ENCODE results near the gene GTF3C4.
"Not testable (repeated sequence)": the region's sequence is repeated elsewhere in the genome, so short reads cannot be mapped to it uniquely, and the experiment has no call there.

The GTF3C4 gene

GRCh38 chr9:132697230-132697629, 27.0 kb downstream of the GTF3C4 start:
- no peak for DNase-seq (ENCODE audit: low read depth in 2 of 3, low spot score in 2 of 3)

DNA sequence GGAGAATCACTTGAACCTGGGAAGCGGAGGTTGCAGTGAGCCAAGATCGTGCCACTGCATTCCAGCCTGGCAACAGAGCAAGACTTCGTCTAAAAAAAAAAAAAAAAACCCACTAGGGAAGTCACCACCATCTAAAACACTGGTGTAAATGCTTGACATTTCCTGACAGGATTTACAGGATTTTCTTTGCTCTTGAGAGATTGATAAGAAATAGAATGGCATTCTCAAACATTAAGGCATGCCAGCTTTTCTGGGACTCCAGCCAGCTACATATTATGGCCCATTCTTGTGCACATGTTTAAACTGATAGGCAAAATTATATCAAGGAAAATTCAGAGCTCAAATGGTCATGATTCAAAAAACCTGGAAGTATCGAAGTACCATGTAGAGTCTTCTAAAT, 28.7 kb downstream of the GTF3C4 start:
- no peak for DNase-seq (ENCODE audit: low read depth in 2 of 3, low spot score in 2 of 3)

DNA sequence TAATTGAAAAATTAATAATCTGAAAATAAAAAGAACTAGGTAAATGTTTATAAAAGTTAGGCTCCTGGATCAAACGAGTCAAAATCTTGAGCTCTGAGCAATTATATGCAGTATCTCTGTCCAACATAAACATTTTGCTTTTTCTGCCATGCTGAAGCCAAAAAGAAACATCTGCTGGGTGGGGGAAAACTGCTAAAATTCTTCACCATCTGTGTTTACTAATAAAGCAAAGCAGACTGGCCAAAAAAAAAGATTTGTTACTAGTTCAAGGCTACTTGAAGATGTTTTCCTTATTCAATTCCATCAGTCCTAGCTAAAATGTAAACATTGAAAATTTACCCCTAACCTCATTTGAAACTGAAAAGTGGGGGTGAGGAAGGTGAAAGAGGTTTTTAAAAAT, 29.7 kb downstream of the GTF3C4 start:
- no peak for DNase-seq (ENCODE audit: low read depth in 2 of 3, low spot score in 2 of 3)

DNA sequence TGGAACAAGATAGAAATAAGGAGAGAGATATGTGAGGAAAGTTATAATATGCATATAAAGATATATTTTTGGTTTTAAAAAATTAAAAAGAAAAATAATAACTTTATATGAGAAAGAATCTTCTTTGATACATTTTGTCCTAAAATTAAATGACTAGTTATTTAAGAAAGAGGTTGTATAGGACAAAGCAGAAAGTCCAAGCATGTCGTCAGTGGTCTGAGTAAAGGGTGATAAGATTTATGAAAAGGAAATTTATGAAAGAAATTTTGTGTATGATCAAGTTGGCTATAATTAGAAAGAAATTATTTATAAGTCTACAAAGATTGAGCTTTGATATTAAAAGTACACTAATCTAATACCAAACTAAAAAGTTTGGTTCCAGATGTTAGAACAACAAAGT, 32.0 kb downstream of the GTF3C4 start:
- no peak for DNase-seq (ENCODE audit: low read depth in 2 of 3, low spot score in 2 of 3)

DNA sequence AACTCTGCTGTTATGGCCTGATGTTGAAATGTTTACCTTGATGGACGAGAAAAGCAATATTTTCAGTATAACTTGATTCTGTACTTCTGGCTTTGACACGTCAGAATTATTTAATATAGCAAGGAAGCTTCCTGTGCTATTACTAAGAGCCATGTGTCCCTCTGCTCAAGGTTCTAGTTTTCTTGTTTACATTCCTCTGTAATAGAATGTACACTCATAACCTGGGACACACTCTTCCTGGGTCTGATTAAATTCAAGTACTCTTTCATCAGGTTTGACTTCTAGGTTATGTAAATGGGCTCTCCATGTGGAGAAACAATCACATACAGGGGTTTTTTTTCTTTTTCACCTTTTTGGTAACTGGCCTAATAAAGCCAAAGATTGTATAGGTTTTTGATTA, 33.1 kb downstream of the GTF3C4 start:
- DNase-seq (ENCODE audit: low read depth in 2 of 3, low spot score in 2 of 3): no peak

DNA sequence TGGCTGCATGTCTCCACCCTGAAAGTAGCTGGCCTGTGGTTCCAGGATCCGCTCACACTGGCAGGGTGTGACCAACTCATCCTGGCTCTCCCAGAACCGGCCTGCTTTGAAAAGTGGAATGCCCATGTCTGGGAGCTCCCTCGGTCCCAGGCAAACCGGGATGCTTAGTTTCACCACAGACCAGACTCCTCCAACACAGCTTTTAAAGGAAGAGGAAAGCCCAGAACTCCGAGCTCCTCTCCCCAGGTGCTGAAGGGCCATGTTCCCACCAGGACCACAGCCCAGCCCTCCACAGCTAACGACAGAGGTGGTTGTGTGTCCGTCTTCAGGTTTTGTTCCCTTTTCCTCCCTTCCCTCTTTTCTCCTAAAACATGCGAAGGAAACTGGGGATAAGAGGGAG, 38.0 kb downstream of the GTF3C4 start:
- DNase-seq (ENCODE audit: low read depth in 2 of 3, low spot score in 2 of 3): no peak

DNA sequence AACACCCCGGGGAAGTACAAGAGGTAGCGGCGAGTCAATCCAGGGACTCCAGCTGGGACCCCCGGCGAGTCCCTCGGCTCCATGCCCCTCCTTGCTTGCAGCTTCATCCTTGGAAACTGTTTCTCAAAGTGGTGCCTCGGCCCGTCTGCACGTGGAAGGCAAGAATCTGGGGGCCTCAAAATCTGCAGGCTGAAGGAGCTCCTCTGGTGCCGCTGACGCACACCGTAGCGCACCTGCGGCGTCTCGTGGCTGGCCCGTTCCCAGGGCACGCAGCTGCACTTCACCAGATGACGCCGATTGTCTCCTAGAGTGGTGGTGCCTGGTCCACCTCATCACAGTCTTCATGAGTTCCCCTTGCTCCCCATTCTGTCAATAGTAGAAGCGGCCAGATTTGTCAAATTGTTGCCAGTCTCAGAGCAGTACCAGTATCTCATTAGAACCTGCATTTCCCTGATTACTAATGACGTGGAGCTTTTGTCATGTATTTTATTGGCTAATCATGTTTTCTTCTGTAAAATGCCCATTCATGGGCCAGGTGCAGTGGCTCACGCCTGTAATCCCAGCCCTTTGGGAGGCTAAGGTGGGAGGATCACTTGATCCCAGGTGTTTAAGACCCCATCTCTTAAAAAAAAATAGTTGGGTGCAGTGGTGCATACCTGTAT, 38.6 kb downstream of the GTF3C4 start:
- DNase-seq (ENCODE audit: low read depth in 2 of 3, low spot score in 2 of 3): no peak

DNA sequence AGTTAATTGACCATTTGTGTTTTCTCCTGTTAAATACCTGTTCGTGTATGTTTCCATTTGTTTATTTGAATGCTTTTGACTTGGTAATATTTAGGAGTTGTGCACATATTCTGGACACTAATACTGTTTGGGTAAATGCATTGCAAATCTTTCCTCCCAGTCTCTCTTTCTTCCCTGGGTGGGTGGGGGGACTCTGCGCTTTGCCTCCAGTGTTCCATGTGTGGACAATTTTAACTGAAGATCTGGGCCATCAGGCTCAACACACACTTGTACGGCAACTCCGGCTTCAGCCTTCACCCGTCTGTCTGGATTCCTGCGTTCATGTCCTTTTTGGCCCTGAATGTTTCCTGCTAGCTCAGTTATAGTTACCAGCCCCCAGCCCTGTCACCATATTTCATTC, 40.1 kb downstream of the GTF3C4 start:
- DNase-seq (ENCODE audit: low read depth in 2 of 3, low spot score in 2 of 3): no peak

DNA sequence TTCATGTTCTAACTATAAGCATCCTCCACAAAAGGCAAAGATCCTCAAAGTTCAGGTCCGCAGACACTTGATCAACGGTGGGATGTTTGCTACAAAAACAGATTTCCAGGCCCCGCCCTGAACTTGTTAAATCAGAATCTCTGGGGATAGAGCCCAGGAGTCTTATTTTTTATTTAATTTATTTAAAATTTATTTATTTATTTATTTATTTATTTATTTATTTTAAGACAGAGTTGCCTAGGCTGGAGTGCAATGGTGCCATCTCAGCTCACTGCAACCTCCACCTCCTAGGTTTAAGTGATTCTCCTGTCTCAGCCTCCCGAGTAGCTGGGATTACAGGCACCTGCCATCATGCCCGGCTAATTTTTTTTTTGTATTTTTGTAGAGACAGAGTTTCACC, 40.9 kb downstream of the GTF3C4 start:
- DNase-seq (ENCODE audit: low read depth in 2 of 3, low spot score in 2 of 3): not testable (repeated sequence)

GRCh38 chr9:132711846-132712245, 41.6 kb downstream of the GTF3C4 start:
- no peak for DNase-seq (ENCODE audit: low read depth in 2 of 3, low spot score in 2 of 3)

- no peak for DNase-seq (ENCODE audit: low read depth in 2 of 3, low spot score in 2 of 3)
Observed at GRCh38 chr9:132712753-132713152, 42.5 kb downstream of the GTF3C4 start.

GRCh38 chr9:132716007-132716406, 45.7 kb downstream of the GTF3C4 start:
- no peak for DNase-seq (ENCODE audit: low read depth in 2 of 3, low spot score in 2 of 3)

DNA sequence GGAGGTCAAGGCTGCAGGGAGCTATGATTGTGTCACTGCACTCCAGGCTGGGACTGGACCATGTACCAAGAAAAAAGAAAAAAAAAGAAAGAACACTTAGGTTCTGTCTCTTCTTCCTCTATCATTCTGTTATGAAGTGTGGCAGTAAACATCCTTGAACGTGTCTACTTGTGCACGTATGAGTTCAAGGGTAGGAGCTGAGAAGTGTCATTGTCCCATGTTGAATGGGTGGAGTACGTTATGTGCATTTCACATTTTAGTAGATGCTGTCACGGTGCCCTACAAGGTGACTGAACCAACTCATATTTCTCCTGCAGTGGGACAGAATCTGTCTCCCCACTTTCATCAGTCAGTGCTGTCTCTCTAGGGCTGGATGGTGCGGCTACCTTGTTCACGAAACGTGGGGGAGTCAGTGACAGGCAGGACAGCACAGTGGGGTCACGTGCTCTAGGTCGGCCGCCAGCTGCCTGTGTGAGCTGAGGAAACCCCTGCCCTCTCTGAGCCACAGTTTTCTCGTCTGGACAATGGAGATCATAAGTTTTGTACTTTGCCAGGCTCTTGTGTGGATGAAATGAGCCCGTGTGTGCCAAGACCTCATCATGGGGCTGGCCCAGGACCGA, 47.2 kb downstream of the GTF3C4 start:
- DNase-seq (ENCODE audit: low read depth in 2 of 3, low spot score in 2 of 3): no peak

- not testable (repeated sequence) for DNase-seq (ENCODE audit: low read depth in 2 of 3, low spot score in 2 of 3)
Observed at GRCh38 chr9:132718381-132718928, 48.2 kb downstream of the GTF3C4 start.

- DNase-seq (ENCODE audit: low read depth in 2 of 3, low spot score in 2 of 3): no peak
Observed at GRCh38 chr9:132721661-132722060, 51.4 kb downstream of the GTF3C4 start.

DNA sequence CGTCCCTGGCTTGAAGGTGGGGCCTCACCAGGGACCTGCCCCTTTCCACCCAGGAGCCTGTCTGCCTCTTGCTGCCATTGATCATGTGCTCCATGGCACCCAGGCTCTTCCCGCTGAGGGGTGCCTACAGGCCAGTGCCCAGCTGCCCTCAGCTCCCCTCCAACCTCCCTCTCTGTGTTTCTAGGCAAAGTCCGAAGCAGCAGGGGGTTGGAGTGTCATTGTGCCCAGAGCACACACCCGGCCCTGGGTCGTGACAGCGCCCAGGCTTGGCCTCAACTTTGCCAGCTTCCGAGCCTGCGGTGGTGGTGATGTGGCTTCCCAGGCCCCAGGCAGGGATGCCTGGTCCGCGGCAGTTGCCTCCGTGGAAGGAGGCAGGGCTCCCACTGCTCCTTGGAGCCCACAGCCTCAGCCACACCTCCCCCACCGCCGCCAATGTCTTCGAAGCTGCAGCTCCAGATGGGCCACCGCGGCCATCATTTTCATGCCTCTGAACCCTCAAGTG, 52.4 kb downstream of the GTF3C4 start:
- no peak for DNase-seq (ENCODE audit: low read depth in 2 of 3, low spot score in 2 of 3)

DNA sequence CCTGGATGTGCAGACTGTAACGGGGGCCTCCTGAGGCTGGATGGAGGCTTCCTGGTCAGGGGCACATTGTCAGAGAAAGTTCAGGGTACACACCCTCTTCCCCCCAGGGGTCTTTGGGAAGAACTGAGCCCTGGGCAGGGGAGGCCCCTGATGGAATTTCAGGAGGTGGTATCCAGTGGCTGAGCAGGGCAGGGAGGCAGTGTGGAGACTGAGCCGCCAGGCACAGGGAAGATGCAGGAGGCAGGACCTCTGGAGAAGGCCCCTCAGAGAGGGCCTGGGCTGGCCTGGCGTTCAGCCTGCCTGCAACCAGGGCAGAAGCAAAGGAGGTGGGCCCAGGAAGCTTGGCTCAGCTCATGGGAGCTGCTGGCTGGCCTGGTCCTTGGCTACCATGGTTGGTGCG, 53.5 kb downstream of the GTF3C4 start:
- no peak for DNase-seq (ENCODE audit: low read depth in 2 of 3, low spot score in 2 of 3)

DNA sequence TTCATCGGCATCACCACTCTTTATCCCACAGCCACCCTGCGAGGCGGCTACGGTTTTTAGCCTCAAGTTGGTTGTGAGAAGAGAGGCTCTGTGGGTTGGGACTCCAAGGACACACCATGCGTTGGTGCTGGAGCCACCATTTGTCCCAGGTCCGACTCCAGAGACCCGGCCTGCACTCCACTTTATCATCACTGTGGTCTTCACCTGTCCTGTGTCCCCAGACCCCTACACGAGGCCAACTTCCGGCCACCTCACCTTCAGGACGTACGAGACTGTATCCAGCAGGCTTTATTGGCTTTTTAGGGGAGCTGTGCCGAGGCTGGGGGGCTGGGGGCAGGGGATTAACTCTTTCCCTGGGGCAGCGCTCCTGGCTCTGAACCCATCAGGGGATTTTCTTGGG, 55.0 kb downstream of the GTF3C4 start:
- DNase-seq (ENCODE audit: low read depth in 2 of 3, low spot score in 2 of 3): no peak

- no peak for DNase-seq (ENCODE audit: low read depth in 2 of 3, low spot score in 2 of 3)
Observed at GRCh38 chr9:132726576-132727130, 56.4 kb downstream of the GTF3C4 start.

DNA sequence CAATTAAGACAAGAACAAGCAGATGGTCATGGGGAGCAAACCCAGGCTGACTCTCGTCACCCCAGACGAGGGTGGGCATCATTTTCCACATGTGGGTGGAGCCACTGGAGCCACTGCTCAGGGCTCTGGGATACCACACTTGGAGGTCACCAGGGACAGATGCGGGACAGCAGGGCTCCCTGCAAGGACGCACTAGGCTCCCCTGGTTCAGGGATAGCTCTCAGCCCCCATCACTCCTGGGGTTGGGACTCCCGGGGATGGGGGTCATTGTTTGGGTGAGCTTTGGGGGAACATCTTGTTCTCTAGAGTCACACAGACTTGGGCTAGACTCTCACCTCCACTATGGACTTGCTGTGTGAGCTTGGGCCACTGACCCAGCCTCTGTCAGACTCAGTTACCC, 57.8 kb downstream of the GTF3C4 start:
- DNase-seq (ENCODE audit: low read depth in 2 of 3, low spot score in 2 of 3): no peak

DNA sequence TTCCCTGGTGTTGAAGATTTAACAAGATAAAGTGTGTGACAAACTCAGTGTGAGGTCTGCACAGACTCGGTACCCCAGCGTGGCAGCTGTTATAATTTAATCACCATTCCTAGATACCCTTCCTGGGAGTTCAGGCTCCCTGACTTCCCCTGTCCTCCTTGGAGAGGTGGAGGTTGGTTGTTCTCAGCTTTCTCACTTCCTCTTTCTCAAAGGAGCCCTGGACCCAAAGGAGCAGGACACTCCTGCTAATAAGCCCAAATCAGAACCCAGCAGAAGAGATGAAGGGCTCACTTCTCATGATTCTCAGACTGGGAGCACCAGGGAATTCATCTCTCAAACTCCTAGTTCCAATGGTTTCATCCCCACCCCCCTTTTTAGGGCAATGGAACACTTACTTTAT, 58.2 kb downstream of the GTF3C4 start:
- DNase-seq (ENCODE audit: low read depth in 2 of 3, low spot score in 2 of 3): no peak

DNA sequence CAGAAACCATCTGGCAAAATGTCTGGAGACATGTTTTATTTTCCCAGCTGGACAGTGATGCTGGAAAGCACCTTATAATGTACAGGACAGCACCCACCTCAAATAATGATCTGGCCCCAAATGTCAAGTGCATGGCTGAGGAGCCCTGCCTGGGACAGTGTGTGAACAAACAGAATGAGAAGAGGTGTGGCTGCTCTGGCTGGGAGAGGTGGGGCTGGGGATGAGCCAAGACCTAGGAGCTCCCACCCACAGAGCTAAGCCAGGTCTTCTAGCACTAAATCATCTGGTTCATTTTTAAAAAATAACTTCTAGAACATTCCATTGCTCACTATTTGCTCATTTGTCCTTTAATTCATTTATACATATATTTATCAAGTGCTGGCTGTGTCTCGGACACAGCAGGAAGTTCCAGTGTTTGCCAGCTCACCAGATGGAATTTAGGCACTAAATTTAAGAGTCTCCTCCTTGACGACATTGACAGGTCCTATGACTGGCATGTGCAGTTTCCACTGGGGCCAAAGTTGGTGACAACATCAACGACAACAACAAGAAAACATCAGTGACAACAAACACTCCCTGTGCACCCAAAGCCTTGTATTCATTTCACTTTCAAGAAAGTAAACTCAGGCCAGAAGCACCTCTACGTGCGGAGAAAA, 59.1 kb downstream of the GTF3C4 start:
- DNase-seq (ENCODE audit: low read depth in 2 of 3, low spot score in 2 of 3): no peak
